ENCODE data around the gene RNF148. TPM values are rescaled to one million over a fixed set of nuclear protein-coding genes. Genes with fewer than 3 reads are reported as not detected.

RNF148 gene
- polyA plus RNA-seq, 12 donors, result 0.21 TPM; not detected in 11

Other genes with a start within 250 kb of the RNF148 start
- gene RNF133, start 3.8 kb downstream of the RNF148 start, polyA plus RNA-seq (ENCODE audit: insufficient read length in 12 of 12), result under 1 TPM in 1 of 12 donors, not detected in 11; 0.12 TPM
- gene CADPS2, start 183.5 kb upstream of the RNF148 start, polyA plus RNA-seq (ENCODE audit: insufficient read length in 12 of 12), result 10 to 100 TPM in 1 of 12 donors, 1 to 10 TPM in 9, not detected in 2; 2.9 to 10.1 (median 4.7) TPM